HG03066 (cell line): Measurements from ENCODE around the gene SGCB.

Source experiments
- ATAC-seq: cut with Tn5 transposase; IDR thresholded peaks from one replicate; pipeline ENCODE4 v1.9.1; 2021; ENCODE audit warnings: low read depth; ENCODE audit not compliant: unreplicated experiment

SGCB gene

DNA sequence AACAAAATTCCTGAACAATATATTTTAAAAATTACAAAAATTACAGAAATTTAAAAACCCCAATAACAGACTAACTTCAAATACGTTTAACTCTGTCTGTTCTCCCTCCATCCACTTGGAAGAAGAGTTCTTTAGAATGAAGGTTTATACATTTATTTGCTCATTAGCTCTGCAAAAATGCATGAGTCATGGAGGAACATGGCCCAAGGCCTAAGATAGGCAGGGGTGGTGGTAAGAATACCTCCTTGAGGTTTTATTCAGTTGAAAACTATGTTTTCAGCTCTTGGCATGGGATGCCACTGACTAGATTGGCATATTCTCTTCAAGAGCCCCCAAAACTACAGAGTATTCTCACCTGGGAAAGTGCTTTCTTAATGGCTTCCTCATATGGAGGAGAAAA lies 9.1 kb downstream of the SGCB start:
- no peak for ATAC-seq

DNA sequence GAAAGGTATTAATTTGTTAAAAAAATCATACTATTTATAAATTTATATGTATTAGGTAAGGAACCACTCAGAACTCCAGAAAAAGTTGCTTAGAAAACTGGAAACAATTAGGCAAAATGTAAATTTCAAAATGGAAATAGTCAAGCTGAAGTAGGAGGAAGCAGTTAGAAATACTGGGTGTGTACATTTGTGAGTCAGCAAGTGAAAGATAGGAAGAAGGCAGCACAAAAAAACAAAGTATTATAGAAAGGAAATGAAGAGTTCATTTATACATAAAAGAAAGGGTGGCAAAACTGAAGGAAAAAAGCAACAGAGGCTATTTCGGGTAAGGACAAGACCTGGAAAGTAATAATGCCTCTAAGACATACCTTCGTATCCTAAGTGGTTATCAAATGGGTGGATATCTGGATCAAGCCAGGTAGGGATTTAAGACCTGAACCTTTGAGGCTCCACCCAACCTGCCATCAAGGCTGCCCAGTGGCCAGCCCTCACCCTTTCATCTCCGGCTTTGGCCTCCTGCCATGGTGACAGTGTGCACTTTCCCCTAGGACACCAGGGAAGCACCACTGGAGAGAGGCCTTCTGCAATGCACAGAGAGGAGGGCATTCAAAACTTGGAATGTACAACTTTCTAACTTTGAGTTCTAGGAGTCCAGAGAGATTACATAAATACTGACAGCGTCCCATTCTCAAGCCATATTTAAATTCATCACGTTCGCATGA lies 18.0 kb downstream of the SGCB start, which contains the start of gene LRRC66:
LRRC66 (minus strand) TSS at position 428 of the 722 bp plus-strand sequence. CDS start 2,750 bp downstream, outside the sequence.
- no peak for ATAC-seq

DNA sequence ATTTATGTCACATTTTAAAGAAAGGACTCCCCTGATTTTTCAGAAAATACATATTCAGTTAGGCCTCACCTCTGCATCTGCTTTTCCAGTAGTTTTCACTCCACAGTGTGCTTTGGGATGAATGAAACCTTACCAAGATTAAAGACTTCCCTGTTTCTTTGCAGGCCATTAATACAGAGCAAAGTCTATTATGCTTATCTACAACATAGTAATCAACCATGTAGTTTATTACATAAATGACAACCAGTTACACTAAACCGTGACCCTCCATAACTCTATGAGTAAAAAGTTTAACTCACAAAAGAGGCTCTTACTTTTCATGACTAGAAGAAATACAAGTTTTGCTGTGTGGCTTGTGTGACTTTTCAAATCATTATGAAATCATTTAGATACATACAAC lies 20.3 kb downstream of the SGCB start:
- no peak for ATAC-seq

DNA sequence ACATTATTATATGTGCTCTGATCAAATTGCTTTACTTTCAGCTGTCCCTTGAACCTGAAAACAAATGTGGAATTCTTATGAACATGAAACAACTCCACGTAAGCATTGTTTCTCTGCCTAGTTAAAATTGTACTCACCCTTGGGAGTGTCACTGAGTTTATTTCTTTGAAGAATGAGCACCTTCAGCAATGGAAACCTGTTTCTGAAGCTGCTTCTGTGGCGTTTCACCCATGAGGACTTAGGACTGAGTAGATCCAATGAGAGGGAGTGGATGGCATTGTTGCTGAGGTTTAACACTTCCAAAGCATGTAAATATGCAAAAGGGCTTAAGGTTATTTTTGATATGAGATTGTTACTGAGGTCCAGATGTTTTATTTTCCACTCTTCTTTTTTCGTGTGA lies 21.1 kb downstream of the SGCB start:
- ATAC-seq: no peak

GRCh38 chr4:52015366-52015765 lies 22.7 kb downstream of the SGCB start:
- no peak for ATAC-seq

DNA sequence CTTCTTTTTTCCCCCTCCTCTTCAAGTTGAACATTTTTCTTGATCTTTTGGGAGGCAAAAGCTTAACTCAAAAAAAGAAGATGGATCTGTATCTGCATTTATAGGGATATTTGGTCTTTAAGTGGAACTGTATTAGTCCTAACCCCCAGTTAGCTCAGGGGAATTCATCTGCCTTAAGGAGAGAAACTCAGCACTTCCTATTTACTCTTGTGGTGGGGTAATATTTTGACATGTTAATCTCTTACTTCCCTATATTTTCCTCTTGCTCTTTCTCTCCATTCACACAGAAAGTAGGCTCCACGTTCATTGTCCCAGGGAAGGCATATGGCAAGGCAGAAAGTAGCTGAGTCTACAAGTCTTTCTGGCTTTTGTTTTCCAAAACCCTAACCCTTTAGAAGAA lies 23.2 kb downstream of the SGCB start:
- no peak for ATAC-seq

DNA sequence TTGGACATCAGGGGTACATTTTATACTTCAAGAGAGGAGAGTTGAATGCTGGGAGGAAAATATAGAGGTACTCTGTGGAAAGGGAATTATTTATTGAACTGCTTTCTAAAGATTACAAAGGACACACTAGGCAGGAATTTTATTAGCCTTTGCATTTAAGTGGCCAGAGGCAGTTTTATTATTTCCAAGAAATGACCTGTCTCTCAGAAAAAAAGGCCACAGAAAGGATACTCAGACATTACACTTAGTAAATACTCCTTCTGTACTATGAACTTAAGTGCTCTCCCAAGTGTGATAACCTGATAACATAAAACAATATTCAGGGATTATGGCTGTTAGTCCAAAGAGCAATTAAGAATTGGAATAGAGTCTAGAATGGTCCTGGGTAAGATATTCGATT lies 25.4 kb downstream of the SGCB start:
- ATAC-seq: no peak

- no peak for ATAC-seq
Measured at GRCh38 chr4:52010986-52011385, 27.1 kb downstream of the SGCB start.

GRCh38 chr4:52006887-52007286 lies 31.2 kb downstream of the SGCB start:
- no peak for ATAC-seq

DNA sequence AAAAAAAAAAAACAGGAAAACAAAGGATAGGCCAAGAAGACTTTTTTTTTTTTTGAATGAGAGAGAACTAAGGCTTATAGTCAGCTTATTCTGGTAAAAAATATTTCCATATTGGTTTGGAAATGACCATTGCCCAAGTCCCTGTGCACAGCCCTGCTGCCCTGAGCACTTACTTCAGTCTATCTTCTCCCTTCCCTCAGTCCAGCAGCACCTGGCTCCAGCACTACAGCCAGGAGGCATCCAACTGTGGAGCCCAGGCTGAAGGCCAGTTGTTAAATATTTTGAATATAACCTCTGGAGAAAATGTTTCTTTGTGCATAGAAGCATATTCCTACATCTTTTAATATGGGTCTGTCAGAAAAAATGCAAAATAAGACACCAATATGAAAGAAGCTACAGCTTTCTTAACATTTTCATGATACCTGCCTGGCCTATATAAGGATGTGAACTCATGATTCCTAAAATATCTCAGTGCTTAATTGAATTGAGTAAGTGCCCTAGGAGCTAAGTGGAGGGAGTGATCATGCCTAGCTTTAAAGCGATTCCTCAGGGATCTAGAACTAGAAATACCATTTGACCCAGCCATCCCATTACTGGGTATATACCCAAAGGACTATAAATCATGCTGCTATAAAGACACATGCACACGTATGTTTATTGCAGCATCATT lies 32.4 kb downstream of the SGCB start:
- no peak for ATAC-seq

DNA sequence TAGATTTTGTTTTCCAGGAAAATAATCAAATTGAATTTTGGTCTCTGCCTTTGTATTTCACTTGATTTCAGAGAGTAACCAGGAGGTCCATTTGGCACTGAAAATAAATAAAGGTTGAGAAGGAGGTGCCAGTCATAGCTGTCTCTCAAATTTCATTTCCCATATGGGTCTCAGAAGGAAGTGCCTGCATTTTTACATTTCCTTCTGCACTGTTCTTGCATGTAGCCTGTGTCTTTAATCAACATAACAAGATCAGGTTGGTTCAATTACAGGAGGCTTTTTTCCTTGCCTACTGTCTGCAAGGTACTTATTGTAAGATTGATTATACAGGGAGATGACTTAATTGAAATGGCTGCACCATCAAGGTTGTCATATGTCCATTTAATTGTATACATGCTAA lies 33.7 kb downstream of the SGCB start:
- no peak for ATAC-seq

DNA sequence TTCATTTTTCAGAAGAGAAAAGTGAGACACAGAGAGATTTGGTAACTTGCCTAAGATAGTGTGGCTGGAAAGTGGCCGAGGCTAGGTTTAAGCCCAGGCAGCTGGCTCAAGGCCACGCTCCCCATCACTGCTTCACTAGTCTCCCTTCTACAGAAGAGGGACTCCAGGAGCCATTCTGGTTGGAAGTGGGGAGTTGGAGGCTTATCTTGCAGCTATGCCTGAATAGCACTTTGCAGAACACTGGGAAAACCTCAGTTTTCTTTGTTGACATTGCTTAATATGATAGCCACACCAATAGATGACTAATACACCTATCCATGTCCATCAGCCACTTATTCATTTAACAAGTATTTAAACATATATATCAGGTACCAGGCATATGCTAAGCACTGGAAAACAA lies 36.5 kb downstream of the SGCB start:
- no peak for ATAC-seq

- no peak for ATAC-seq
Measured at GRCh38 chr4:51999250-51999649, 38.8 kb downstream of the SGCB start.

- ATAC-seq: no peak
Measured at GRCh38 chr4:51998837-51999236, 39.3 kb downstream of the SGCB start.

DNA sequence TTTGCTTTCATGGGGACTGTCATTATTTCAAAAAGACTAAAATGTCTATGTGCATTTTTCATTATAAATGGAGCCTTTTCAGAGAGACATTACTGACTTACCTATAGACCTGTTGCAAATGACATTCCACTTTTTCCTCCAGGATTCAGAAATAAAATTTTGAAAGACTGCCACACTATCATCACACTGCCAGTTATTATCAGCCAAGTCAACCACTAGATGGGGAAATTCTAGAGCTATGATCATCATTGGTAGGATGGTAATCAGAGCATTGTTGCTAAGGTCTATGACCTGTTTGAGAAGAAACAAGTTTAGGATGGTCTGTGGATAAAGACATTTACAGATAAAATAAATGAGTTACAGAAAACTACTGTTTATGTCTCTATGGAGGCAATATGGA lies 40.5 kb downstream of the SGCB start:
- ATAC-seq: no peak

DNA sequence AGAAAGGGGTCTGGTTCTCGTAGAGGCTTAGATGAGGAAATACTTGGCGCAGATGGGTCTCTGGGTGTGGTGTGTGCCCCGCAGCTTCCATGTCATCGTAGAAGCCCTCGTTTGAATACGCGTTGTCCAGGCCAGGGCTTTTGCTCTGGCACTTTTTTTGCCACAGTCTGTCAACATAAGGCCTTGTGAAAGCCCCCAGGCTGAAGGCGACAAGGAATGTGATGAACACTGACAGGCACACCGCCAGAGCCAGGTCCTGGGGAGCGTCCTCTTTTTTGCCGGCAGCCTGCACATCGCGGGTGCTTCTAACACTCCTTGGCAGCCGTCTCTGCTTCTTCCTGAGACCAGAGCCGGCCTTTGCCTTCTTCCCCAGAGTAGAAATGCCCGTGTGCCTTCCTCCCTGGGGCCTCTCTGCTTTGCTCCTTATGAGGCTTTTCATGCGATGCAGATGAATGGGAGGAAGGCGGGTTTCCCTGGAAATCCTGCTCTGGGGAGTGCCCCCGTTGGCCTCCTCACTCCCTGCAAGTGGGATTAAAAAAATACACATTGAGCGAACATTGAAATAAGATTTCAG lies 42.4 kb downstream of the SGCB start:
- ATAC-seq: no peak
